Activated T-cell treated with anti-CD3 and anti-CD28 coated beads for 24 hours (primary cell): ENCODE results near the gene SATB2.

Experiments used
- DNase-seq: peaks from one replicate; pipeline ENCODE4 v3.0.0-alpha.2; 2020; ENCODE audit warnings: low read depth

The SATB2 gene

GRCh38 chr2:199452260-199452990, 5.3 kb downstream of the SATB2 start:
- no peak for DNase-seq

- DNase-seq: no peak
These were observed 7.8 kb downstream of the SATB2 start for GRCh38 chr2:199449956-199450355.

- no peak for DNase-seq
These were observed 8.3 kb downstream of the SATB2 start for GRCh38 chr2:199449455-199449854.

DNA sequence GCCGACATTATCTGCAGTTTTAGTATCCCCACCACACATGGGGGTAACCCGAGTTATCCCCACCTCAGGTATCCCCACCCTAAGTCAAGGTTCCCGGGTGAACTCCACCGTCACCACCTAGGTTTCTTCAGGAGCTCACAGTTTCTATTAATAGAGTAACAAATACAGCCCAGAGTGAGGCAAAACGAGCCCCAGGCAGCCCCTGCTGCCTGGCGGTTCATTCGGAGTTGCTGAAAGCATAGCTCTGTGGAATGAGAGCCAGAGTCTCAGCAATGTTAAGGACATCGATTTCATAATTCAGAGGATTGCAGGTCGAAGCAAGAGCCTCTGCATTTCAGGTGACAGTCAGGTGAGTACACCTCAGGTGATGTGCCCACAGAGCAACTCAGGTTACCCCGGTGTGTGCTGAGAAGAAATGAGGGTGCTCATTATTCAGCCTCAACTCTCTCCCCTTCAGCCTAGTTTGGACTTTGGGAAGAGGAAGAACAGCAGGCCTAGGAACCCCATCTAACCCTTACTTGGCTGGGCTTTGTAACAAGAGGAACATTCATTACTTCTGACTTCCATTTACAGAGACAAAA, 10.7 kb downstream of the SATB2 start:
- no peak for DNase-seq

DNA sequence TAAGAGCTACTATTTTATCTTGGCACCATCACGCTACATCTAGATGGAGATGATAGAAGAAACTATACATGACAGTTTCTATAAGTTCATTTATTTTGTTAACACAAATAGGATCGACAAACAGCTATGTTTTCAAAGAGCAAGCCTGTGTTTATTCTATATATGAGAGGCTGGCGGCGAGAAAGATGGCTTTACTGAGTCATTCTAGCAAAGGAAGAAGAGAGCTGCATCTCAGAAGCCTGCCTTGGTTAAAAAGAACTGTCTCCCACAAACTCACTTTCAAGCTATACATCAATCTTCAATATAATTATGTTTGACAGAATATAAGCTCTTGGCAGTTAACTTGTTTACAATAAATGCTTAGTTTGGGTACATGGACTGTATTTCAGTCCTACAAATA, 13.0 kb downstream of the SATB2 start:
- DNase-seq: no peak

DNA sequence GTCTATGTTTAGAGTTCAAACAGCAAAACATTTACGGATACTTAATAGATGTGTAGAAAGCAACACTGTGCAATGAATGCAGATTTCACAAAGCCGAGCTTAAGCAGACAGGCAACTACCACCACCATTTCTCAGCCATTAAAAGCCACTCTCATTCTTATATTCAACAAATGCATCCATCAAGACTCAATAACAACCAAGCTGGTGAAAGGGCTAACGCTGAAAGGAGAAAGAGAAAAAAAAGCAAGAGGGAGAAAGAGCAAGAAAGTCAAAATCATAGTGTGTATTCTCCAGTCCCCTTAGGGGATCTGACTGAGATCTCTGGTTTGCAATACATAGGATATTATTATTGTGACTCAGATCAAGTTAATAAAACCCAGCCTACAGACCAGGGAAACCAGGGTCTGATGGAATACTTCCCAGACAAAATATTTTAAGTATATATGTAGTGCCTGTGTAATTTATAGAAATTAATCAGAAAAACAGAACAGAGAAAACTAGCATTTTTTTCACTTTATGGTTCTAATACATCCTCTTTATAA, 14.1 kb downstream of the SATB2 start:
- no peak for DNase-seq

- no peak for DNase-seq
These were observed 15.6 kb downstream of the SATB2 start for GRCh38 chr2:199442173-199442572.

DNA sequence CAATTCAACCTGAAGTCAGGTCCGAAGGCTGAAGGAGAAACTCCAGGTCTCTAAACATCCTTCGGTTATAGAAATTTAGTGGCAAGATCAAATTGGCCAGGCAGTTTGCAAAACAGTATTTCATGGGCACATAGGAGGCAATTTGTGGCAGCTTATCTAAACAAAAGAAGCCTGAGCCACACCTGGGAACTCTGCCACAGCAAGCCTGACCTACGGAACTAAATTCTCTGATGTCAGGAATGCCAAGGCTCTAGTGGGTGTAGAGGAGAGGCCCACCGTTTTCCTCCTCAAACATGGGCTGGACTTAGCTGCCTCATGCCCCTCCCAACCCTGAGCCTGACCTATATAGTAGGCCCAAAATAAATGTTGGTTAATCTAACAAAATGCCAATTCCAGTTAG, 16.0 kb downstream of the SATB2 start:
- no peak for DNase-seq

DNA sequence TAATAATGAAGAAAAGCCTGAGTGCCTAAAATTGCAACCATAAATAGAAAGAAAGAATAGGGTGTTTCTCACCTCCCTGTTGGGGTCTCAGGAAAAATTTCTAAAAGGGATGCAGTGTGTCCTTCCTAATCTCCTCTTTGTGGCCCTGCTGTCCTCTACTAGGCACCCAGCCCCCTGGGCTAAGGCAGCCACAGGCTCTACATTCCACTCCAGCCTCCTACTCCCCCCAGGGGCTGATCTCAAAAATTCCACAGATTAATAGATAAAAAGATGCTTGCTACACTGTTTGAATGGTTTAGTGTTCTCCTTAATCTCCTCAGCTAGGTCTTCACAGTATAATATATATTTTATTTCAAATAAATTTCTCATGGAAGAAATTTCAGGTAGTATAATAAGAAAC, 17.6 kb downstream of the SATB2 start:
- no peak for DNase-seq

GRCh38 chr2:199439542-199439941, 18.2 kb downstream of the SATB2 start:
- DNase-seq: no peak

DNA sequence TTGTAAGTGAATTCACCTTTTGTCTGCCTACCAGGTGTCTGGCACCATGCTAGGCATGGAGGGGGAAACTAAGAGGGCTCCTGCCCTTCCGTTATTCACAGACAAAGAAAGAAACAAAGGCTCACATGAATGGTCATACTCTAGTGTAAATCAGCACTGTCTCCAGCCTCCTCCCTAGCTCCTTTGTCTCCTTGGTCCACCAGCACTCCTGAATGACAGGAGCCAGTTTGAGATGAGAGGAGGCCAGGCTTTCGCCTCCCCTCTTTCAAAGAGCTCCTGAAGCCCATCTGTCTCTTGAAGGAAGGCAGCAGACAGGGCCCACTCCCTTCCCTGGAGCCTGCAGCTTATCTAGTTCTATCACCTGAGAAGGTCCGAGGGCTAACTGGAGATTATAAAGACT, 18.7 kb downstream of the SATB2 start:
- DNase-seq: no peak

DNA sequence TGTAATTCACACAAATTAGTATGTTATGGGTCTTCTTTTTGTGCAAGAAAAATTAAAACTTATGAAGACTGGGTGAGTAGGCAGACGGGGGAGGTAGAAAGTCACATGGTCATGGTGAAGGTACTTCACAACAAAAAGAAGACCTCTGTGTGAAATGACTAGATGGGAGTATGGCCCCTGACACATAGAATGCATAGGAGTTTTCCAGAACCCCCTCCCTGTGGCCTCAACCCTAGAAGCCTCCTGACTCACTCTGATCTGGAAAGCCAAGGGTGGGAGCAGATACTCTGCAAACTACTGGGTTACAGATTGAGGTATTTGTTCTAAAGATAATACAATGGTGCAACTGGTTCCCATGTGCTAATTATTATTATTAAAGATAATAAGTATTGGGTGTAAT, 23.2 kb downstream of the SATB2 start:
- DNase-seq: no peak

DNA sequence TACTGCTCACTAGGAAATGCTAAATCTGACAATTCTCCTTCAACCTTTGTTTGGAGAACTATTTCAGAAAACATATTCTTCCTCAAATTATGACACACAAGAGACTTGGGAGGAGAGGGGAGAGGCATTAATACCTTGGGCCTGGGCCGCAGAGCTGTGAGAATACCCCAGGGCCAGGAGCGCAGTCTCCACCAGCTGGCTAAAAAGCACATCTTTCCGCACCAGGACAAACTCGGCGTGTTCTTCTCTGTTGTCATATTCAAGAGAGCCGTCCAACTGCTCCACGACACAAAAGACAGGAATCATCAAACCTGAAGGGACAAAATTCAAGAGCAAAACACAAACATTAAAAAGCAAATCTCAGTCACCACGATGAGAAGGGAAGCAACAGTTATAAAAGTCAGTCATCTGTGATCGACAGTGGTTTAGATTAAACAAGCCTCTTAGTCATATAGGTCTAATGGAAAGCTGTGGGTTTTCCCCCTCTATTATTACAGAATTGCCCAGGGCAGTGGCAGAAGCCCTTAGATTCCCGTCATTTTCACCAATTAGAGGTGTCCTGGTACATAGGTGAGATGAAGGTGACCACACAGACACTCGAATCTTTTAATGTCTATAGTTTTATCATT, 24.4 kb downstream of the SATB2 start:
- no peak for DNase-seq

DNA sequence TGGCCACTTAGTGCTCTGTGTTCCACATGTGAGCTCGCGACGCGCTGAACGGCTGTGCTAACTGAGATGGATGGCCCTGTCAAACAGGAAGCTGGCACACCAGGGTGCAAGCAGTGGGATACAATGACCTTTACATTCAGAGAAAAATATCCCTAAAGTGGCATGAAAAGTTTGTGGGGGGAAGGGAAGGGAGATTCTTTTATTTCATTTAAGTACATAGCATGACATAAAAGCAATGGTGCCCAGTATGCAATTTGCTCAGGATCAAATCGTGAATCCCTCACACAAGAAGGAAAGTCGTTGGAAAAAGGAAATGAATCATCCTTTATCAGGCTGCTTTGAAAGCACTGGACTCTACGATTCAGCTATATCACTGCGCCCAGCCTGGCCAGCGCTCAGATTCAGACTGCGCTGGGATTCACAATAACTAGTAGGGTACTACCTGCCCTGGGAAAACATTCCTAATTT, 26.0 kb downstream of the SATB2 start:
- DNase-seq: no peak

DNA sequence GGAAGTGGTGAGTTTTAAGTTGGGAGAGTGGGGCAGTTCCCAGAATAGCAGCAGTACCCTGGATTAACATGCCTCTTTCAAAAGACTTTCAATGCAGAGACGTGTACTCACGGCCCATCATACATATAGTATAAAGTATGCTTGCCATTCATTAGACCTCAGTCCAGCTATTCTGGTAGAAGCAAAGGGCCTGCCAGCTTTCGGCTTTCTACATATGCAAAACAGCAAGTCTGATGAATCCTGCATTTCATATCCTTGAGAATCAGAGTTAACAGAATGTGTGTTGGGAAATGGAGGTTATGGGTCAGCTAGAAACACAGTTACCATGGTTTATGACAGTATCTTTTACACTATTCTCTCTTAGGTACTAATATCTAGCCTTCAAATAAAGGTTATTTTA, 27.5 kb downstream of the SATB2 start:
- DNase-seq: no peak

GRCh38 chr2:199428291-199428690, 29.4 kb downstream of the SATB2 start:
- DNase-seq: no peak

DNA sequence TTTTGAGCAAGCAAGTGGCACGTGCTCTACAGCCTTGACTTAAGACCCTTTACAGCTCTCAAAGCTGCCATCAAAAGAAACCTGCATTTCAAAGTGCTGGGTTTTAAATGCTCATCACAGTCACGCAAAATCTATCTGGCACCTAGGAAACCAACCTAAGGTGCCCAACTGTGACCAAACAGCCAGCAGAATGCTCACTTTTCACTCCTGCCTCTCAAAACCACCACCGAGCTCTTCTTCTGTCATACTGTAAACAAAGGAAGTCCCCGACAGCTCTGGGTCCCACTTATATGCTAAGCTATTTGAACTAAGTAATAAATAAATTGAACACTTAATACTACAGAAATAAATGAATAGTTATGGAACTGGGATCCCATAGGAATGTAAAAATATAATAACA, 33.6 kb downstream of the SATB2 start:
- no peak for DNase-seq

- no peak for DNase-seq
These were observed 38.3 kb downstream of the SATB2 start for GRCh38 chr2:199419428-199419827.

GRCh38 chr2:199414465-199414864, 43.3 kb downstream of the SATB2 start:
- DNase-seq: no peak

GRCh38 chr2:199414001-199414400, 43.7 kb downstream of the SATB2 start:
- DNase-seq: no peak

GRCh38 chr2:199409759-199410529, 47.8 kb downstream of the SATB2 start:
- DNase-seq: no peak

DNA sequence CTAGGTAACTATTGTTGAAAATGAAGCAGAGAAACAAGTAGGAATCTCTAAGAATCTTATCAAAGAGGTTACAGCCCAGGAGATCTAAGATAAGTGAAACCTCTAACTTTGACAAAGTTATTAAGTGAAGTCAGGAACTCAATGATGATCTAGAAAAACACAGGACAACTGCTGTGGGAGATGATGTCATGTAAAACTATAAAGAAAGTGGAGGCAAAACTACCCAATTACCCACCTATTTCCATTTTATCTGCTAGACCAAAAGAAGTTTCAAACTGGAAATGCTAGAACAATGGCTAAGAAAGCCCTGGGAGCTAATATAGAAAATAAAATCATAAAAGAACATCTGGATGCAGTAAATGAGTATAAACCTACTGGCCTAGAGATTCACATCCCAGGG, 50.3 kb downstream of the SATB2 start:
- DNase-seq: no peak

DNA sequence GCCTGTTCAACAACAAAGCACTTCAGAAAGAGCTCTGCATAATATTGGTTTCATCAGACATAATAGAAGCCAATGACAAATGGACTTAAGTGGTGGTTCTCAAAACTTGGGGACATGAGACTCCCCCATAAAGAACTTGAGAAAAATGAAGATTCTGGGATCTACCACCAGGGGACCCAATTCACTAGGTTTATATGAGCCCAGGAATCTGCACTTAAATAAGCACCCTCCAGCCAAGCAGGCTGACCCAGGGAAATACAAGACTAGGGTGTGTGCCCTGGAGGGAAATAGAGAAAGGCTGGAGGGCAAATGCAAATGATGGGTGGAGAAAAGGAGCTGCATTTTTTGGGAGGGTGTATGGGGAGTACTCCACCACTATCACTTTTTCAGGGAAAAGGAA, 52.5 kb downstream of the SATB2 start:
- DNase-seq: no peak
